NOMO-1 (cell line): Measurements from ENCODE around the gene NAPA.
"Not testable (repeated sequence)": the region's sequence is repeated elsewhere in the genome, so short reads cannot be mapped to it uniquely, and the experiment has no call there.

Source experiments
- DNase-seq, 2 experiments: peaks; one replicate each; lab custom pipeline; 2025; ENCODE audit not compliant: unreplicated experiment in 2 of 2; lab: John Stamatoyannopoulos, UW

NAPA gene

DNA sequence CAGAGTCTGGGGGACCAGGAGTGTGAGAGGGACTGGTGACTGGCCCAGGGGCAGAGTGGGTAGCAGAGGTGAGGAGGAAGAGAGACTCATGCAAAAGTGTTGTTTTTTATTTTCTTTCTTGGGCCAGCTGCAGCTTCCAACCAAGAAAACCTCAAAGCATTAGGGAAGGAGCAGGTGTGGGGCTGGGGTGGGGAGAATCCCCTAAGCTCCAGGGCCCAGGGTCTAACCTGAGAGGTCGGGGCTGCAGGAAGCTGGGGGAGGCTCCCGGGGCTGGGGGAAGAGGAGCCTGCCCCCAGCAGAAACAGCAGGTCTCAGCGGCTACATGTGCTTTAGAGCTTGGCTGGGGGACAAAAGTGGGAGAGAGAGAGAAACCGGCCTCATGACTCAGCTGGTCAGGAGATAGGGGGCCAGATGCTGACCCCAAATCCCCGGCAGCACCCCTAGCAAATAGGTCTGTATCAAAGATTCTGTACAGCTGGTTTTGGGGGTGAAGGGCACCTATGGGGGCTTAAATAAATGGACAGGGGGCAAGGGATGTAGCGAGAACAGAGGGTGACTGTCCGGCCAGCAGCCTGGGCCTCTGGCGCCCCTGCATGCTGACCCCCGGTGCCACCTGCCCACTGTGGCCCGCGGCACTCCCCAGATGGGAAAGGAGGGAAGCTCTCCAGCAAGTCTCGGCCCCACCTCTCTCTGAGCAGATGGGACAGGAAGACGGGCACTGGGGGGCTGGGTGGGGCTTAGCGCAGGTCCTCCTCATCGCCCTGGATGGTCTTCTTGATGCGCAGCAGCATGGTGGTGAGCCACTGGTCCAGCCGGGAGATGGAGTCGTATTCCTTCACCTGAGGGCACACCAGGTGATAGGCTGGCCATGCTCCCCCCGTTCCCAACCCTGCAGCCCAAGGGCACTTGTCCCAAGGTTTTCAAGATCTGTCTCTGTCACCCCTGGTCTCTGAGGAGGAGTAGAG lies 27.0 kb downstream of the NAPA start:
- DNase-seq: no peak

- no peak for DNase-seq
Observed at GRCh38 chr19:47486900-47487299, 28.0 kb downstream of the NAPA start.

DNA sequence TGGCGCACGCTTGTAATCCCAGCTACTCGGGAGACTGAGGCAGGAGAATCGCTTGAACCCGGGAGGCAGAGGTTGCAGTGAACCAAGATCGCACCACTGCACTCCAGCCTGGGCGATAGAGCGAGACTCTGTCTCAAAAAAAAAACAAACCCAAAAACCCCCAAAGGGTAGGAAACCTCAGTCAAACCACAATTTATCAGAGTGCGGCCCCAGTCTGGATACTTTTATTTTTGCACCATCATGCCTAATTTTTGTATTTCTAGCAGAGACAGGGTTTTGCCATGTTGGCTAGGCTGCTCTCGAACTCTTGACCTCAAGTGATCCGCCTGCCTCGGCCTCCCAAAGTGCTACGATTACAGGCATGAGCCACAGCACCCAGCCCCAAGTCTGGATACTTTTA lies 28.6 kb downstream of the NAPA start:
- DNase-seq: not testable (repeated sequence)

GRCh38 chr19:47485210-47485609 lies 29.7 kb downstream of the NAPA start:
- no peak for DNase-seq

GRCh38 chr19:47483800-47484690 lies 30.8 kb downstream of the NAPA start, which contains the start of gene KPTN:
Gene KPTN, minus strand, starts transcription at chr19:47484219. Its CDS starts 59 bp downstream, at chr19:47484160.
- peak; percentile 88 to 94 for DNase-seq

DNA sequence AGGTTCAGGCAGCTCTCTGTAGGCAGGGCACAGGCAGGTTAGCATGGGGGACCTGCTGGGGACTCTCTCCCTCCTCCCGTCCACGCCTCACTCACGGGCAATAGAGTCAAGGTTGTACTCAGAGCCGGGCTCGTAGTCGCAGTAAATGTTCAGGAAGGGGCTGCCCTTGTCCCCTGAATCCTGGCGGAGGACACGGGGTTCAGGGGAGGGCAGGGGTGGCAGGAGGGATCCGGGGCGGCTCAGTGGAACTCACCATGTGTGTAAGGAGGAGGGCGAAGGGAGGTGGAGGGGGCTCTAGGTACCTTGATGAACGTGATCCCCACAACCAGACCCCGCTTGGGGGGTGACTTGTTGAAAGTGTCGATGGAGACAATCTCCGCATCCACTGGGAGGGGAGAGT lies 31.7 kb downstream of the NAPA start:
- DNase-seq: no peak

DNA sequence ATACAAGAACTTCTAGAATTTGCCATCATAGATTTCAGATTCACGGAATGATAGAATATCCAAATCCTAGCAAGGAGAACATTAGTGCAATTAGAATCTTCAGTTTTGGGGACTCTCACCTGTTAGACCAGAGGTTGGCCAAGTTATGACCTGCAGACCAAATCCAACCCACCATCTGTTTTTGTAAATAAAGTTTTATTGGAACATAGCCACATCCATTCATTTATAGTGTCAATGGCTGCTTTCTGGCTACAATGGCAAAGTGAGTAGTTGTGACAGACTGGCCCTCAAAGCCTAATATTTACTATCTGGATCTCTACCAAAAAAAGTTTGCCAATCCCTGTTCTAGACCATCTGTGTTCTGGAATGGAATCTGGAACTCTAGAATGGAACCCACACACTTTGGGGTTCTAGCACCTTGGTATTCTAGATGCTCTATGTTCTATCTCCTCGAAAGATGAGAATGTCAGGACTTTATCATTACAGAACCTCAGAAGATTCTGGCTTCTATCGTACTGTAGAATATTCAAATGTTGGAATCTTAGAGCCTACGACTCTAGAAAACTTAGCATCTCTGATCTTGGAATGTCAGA lies 33.3 kb downstream of the NAPA start:
- DNase-seq: no peak

DNA sequence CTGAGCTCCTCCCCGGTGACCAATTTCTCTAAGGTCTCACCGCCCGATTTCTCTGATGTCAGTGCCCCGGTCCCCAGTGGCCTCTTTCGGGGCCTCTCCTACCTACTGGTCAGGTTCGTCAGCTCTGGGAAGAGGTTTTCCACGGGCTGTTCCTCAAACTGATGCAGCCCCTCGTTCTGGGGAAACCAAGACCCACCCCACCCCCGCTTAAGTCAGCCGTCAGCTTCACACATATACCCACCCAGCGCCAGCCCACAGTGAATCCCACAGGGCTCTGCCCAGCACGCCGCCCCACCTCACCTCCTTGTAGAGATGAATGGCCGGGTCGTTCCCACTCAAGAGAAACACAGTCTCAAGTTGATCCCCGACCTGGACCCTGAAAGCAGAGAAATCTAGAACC lies 34.2 kb downstream of the NAPA start:
- DNase-seq: no peak

GRCh38 chr19:47479701-47480503 lies 35.0 kb downstream of the NAPA start:
- no peak for DNase-seq

GRCh38 chr19:47476438-47476972 lies 38.4 kb downstream of the NAPA start:
- no peak for DNase-seq

- no peak for DNase-seq
Observed at GRCh38 chr19:47475465-47475864, 39.4 kb downstream of the NAPA start.

DNA sequence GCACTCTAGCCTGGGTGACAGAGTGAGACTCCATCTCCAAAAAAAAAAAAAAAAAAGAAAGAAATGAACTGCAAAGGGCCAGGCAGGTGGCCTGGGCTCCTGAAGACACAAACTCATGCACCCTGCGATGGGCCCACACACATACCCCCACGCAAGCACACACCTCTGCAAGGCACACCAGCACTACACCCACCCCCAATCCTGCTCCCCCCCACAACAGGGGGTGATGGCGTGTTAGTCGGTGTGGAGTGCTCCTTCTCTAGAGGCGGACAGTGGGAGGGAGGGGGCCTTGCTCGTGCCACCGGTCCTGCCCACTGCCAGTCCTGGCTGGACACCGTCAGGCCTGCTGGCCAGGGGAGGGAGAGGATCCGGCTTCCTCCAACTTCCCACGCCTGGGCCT lies 41.5 kb downstream of the NAPA start:
- no peak for DNase-seq

GRCh38 chr19:47471733-47472457 lies 43.0 kb downstream of the NAPA start, which contains the start of gene SLC8A2:
Gene SLC8A2, minus strand, starts transcription at chr19:47471893. Its CDS starts 5,490 bp downstream, at chr19:47466403.
- peak in 1 of 2 experiments; percentile 25 for DNase-seq

GRCh38 chr19:47471381-47471732 lies 43.5 kb downstream of the NAPA start:
- DNase-seq: no peak

GRCh38 chr19:47470447-47471195 lies 44.2 kb downstream of the NAPA start:
- no peak for DNase-seq

DNA sequence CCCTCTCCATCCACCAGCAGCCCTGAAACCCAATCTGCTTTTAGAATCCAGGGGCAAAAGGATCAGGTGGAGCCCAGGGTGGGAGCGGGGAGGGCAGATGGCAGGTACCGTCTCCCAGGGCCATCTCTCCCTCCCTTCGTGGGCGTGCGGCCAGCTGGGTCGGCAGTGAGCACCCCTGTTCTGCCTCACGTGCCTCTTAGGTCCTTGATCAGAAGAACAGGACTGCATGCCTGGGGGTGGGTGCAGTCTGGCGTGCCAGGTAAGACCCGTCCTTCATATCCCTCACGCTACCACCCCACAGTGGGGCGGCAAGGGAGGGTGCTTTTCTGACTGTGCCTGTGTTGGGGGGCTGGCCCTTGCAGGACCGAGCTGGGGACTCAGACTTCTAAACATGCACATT lies 45.1 kb downstream of the NAPA start:
- no peak for DNase-seq

DNA sequence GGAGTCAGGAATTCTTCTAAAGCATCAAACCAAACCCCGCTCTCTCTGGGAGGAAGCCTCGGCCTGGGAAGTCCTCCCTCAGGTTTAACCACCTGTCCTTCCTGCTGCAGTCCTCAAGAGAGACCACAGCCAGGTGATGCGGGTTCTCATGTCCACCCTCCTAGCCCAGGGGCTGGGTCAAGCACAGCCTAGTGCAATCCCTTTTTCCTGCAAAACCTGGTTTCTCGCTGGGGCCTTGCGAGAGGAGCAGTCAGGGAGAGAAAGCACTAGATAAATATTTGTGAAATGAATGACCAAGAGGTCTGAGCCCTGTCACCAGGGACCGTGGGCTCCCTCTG lies 45.5 kb downstream of the NAPA start:
- DNase-seq: no peak

GRCh38 chr19:47467914-47468313 lies 46.9 kb downstream of the NAPA start:
- no peak for DNase-seq

DNA sequence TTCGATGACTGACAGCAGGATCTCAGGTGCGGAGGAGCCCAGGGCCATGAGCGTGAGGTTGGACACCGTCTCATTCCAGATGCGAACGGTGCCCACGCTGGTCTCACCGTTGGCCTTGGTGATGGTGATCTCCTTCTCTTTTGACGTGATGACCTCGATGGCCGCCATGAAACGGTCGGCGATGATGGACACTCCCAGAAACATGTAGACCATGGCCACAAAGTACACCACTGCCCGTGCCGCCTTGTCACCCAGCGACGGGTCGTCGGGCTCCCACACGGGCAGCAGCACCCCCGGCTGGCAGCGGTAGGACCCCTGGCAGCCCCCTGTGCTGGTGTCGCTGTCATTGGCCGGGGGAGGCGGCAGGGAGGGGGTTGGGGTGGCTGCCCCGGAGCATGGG lies 48.9 kb downstream of the NAPA start:
- no peak for DNase-seq
